Stimulated activated CD8-positive, alpha-beta memory T cell treated with anti-CD3 and anti-CD28 coated beads, Interleukin-12 subunit alpha, Interleukin-12 subunit beta, amount 100 ng/mL, for 1 hour (primary cell): ENCODE measurements around the gene DIAPH2.
"Not testable (repeated sequence)": the region's sequence is repeated elsewhere in the genome, so short reads cannot be mapped to it uniquely, and the experiment has no call there.

Experiments
- DNase-seq: peaks from one replicate; pipeline ENCODE4 v3.0.0-alpha.2; 2020; ENCODE audit warnings: low read depth

The DIAPH2 gene

GRCh38 chrX:96833333-96833732 is 148.7 kb downstream of the DIAPH2 start:
- no peak for DNase-seq

GRCh38 chrX:96834137-96834536 is 149.5 kb downstream of the DIAPH2 start:
- DNase-seq = no peak

GRCh38 chrX:96835660-96836289 is 151.1 kb downstream of the DIAPH2 start:
- no peak for DNase-seq

GRCh38 chrX:96837808-96838207 is 153.2 kb downstream of the DIAPH2 start:
- no peak for DNase-seq

GRCh38 chrX:96838537-96838936 is 153.9 kb downstream of the DIAPH2 start:
- no peak for DNase-seq

- DNase-seq = no peak
These were observed 156.7 kb downstream of the DIAPH2 start for GRCh38 chrX:96841325-96841724.

GRCh38 chrX:96841866-96842265 is 157.2 kb downstream of the DIAPH2 start:
- DNase-seq = not testable (repeated sequence)

GRCh38 chrX:96843566-96843965 is 158.9 kb downstream of the DIAPH2 start:
- DNase-seq = no peak

- DNase-seq = no peak
These were observed 162.2 kb downstream of the DIAPH2 start for GRCh38 chrX:96846841-96847240.

- not testable (repeated sequence) for DNase-seq
These were observed 174.8 kb downstream of the DIAPH2 start for GRCh38 chrX:96859422-96859821.

GRCh38 chrX:96861218-96861617 is 176.6 kb downstream of the DIAPH2 start:
- no peak for DNase-seq

GRCh38 chrX:96861661-96862060 is 177.0 kb downstream of the DIAPH2 start:
- DNase-seq = no peak

GRCh38 chrX:96883608-96884007 is 199.0 kb downstream of the DIAPH2 start, which contains the start of gene RPA4:
Gene RPA4 (plus strand): TSS chrX:96883908. CDS start chrX:96884311, 403 bp downstream.
- no peak for DNase-seq

GRCh38 chrX:96884027-96884426 is 199.4 kb downstream of the DIAPH2 start:
- DNase-seq = no peak

GRCh38 chrX:96889726-96890125 is 205.1 kb downstream of the DIAPH2 start:
- no peak for DNase-seq

- DNase-seq = no peak
These were observed 222.1 kb downstream of the DIAPH2 start for GRCh38 chrX:96906741-96907140.

- DNase-seq = no peak
These were observed 223.1 kb downstream of the DIAPH2 start for GRCh38 chrX:96907516-96908272.

- DNase-seq = no peak
These were observed 224.6 kb downstream of the DIAPH2 start for GRCh38 chrX:96909291-96909690.

GRCh38 chrX:96918864-96919263 is 234.2 kb downstream of the DIAPH2 start:
- no peak for DNase-seq

- DNase-seq = no peak
These were observed 235.0 kb downstream of the DIAPH2 start for GRCh38 chrX:96919672-96920071.

- DNase-seq = no peak
These were observed 239.9 kb downstream of the DIAPH2 start for GRCh38 chrX:96924581-96924980.

- DNase-seq = no peak
These were observed 244.4 kb downstream of the DIAPH2 start for GRCh38 chrX:96929036-96929435.

GRCh38 chrX:96957718-96958117 is 273.1 kb downstream of the DIAPH2 start:
- DNase-seq = no peak

GRCh38 chrX:96971812-96972211 is 287.2 kb downstream of the DIAPH2 start:
- no peak for DNase-seq
